ENCODE measurements around the gene DGKB.

DNA sequence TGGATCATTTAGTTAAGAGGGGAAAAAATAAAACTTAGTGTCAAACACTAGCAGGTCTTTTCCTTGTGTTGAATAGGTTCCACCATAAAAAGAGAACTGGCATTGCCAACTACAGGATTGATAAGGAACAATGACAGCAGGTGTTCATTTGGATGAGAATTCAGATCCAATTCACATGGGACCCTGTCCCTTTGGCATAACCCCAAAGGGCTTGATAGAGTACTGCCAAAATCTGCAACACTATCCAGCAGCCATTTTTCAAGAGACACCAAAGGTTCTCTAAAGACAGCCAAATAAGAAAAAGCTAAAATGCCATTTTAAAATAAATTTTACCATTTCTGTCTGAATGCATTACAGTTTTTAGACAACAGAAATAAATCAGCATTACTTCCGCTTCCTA lies 422.3 kb downstream of the DGKB start:
- TF ChIP-seq, protein P1, sequence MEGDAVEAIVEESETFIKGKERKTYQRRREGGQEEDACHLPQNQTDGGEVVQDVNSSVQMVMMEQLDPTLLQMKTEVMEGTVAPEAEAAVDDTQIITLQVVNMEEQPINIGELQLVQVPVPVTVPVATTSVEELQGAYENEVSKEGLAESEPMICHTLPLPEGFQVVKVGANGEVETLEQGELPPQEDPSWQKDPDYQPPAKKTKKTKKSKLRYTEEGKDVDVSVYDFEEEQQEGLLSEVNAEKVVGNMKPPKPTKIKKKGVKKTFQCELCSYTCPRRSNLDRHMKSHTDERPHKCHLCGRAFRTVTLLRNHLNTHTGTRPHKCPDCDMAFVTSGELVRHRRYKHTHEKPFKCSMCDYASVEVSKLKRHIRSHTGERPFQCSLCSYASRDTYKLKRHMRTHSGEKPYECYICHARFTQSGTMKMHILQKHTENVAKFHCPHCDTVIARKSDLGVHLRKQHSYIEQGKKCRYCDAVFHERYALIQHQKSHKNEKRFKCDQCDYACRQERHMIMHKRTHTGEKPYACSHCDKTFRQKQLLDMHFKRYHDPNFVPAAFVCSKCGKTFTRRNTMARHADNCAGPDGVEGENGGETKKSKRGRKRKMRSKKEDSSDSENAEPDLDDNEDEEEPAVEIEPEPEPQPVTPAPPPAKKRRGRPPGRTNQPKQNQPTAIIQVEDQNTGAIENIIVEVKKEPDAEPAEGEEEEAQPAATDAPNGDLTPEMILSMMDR (IDR thresholded peaks at IDR 0.05; ENCODE audit: low read length), result no peak
- no peak for TF ChIP-seq EZH2phosphoT487 (IDR thresholded peaks at IDR 0.05; ENCODE audit: low read length)

All from MM.1S (cell line).